HCT116 (cell line): ENCODE results near the gene EYA2. TPM values are rescaled to one million over a fixed set of nuclear protein-coding genes. Genes with fewer than 3 reads are reported as not detected.

Experiments used
- ATAC-seq: fragments of 200-7000 bp; cut with Tn5 transposase; 2 replicates; pipeline ENCODE4 v1.9.1; 2020; ENCODE audit warnings: mild to moderate bottlenecking, moderate library complexity
- BruUV-seq: library from RNA; stranded (reverse); fragments of 400-500 nt; replicated peaks from 2 replicates; lab custom pipeline; 2021; lab: Mats Ljungman, UMichigan
- CTCF ChIA-PET: fragments of 300-600 bp; sonication (Branson Sonifier 250); formaldehyde crosslinking; loops from one replicate; lab custom pipeline; 2021; ENCODE audit warnings: antibody characterized with exemption; lab: Charles Lee
- POLR2A ChIA-PET: fragments of 300-600, 350-600 bp; sonication (Branson Sonifier 250); formaldehyde crosslinking; loops from one replicate; lab custom pipeline; 2021; ENCODE audit warnings: antibody characterized with exemption; lab: Charles Lee
- RAD21 ChIA-PET, 2 experiments: fragments of 300-600 bp; sonication (Branson Sonifier 250); formaldehyde crosslinking; loops; one replicate each; lab custom pipeline; 2023; ENCODE audit warnings: low total read pairs in 2 of 2; ENCODE audit not compliant: uncharacterized antibody in 2 of 2, unreplicated experiment in 2 of 2, low non-redundant PET in 1 of 2; lab: Charles Lee
- DNase-seq: peaks from one replicate; pipeline ENCODE4 v3.0.0-alpha.2; 2010; ENCODE audit warnings: low read depth, low spot score
- H2AFZ ChIP-seq: fragments of 200-600 bp; shearing (Covaris generic), sonication (generic); 2 replicates; pipeline ENCODE4 v1.6.1; 2017; ENCODE audit warnings: low read depth, mixed run types, mixed read lengths, antibody characterized with exemption, low read length; ENCODE audit not compliant: poor library complexity, severe bottlenecking
- H3K27ac ChIP-seq: 2 replicates; pipeline ENCODE4 v1.5.1; 2012; ENCODE audit warnings: low read depth, low read length
- H3K27me3 ChIP-seq: fragments of 200-600 bp; sonication (generic); 2 replicates; pipeline ENCODE4 v1.6.1; 2016; ENCODE audit warnings: mixed run types, low read length, mixed read lengths; ENCODE audit not compliant: insufficient read depth
- H3K36me3 ChIP-seq, 2 experiments: fragments of 200-500 bp in 1 of 2; fragments of 200-600 bp in 1 of 2; sonication (Bioruptor generic) in 1 of 2; sonication (generic) in 1 of 2; 2 replicates each; pipeline versions ENCODE4 v1.5.1 to v1.6.1; 2014 to 2016; ENCODE audit warnings: low read length in 2 of 2, inconsistent platforms in 1 of 2, mixed read lengths in 1 of 2, mixed run types in 1 of 2; ENCODE audit not compliant: insufficient read depth in 2 of 2, control insufficient read depth in 1 of 2
- H3K4me1 ChIP-seq, 2 experiments: fragments of 200-600 bp in 1 of 2; sonication (generic) in 1 of 2; 2 replicates each; pipeline versions ENCODE4 v1.5.1 to v1.6.1; 2012 to 2017; ENCODE audit warnings: low read length in 2 of 2, inconsistent platforms in 1 of 2, mild to moderate bottlenecking in 1 of 2, mixed read lengths in 1 of 2, mixed run types in 1 of 2, moderate library complexity in 1 of 2; ENCODE audit not compliant: insufficient read depth in 2 of 2, control insufficient read depth in 1 of 2
- H3K4me2 ChIP-seq: fragments of 200-600 bp; sonication (generic); 2 replicates; pipeline ENCODE4 v1.6.1; 2017; ENCODE audit warnings: mixed run types, low read length, mixed read lengths
- H3K4me3 ChIP-seq, 2 experiments: fragments of 200-600 bp in 1 of 2; sonication (generic) in 1 of 2; replicated peaks in 1 of 2; 2 replicates each; pipeline ENCODE4 v1.5.1; 2011 to 2016; ENCODE audit warnings: low read length in 2 of 2, control low read depth in 1 of 2, low read depth in 1 of 2, mild to moderate bottlenecking in 1 of 2, mixed read lengths in 1 of 2, mixed run types in 1 of 2
- H3K79me2 ChIP-seq: fragments of 200-600 bp; sonication (generic); 2 replicates; pipeline ENCODE4 v1.6.1; 2017; ENCODE audit warnings: mild to moderate bottlenecking, mixed run types, low read length, moderate library complexity, mixed read lengths; ENCODE audit not compliant: insufficient read depth
- H3K9ac ChIP-seq: fragments of 200-600 bp; sonication (generic); 2 replicates; pipeline ENCODE4 v1.6.1; 2016; ENCODE audit warnings: low read length, mixed read lengths
- H3K9me2 ChIP-seq: fragments of 200-600 bp; sonication (generic), shearing (Covaris generic); 2 replicates; pipeline ENCODE4 v1.6.1; 2017; ENCODE audit warnings: mixed run types, mild to moderate bottlenecking, moderate library complexity; ENCODE audit not compliant: insufficient read depth
- H3K9me3 ChIP-seq, 2 experiments: fragments of 200-500 bp in 1 of 2; fragments of 200-600 bp in 1 of 2; sonication (Bioruptor generic) in 1 of 2; sonication (generic) in 1 of 2; 2 replicates each; pipeline ENCODE4 v1.6.1; 2014 to 2017; ENCODE audit warnings: low read length in 2 of 2, mixed read lengths in 2 of 2, inconsistent platforms in 1 of 2, low read depth in 1 of 2, mild to moderate bottlenecking in 1 of 2, mixed run types in 1 of 2, moderate library complexity in 1 of 2; ENCODE audit not compliant: control insufficient read depth in 1 of 2, insufficient read depth in 1 of 2
- H4K20me1 ChIP-seq: fragments of 200-600 bp; sonication (generic), shearing (Covaris generic); 2 replicates; pipeline ENCODE4 v1.6.1; 2017; ENCODE audit warnings: mixed run types, mild to moderate bottlenecking, moderate library complexity; ENCODE audit not compliant: insufficient read depth
- ATF3 ChIP-seq: IDR thresholded peaks from 2 replicates; pipeline ENCODE4 v1.6.1; 2012
- CBX3 ChIP-seq: IDR thresholded peaks from 2 replicates; pipeline ENCODE4 v1.6.1; 2012; ENCODE audit warnings: low read depth
- CEBPB ChIP-seq: IDR thresholded peaks from 2 replicates; pipeline ENCODE4 v1.6.1; 2012; ENCODE audit warnings: low read depth
- CTCF ChIP-seq, 3 experiments: fragments of 200-600 bp in 1 of 3; sonication (generic) in 1 of 3; IDR thresholded peaks in 2 of 3; conservative IDR thresholded peaks in 1 of 3; 2 replicates each; pipeline ENCODE4 v1.5.1; 2012 to 2017; ENCODE audit warnings: low read depth in 2 of 3, low read length in 2 of 3, antibody characterized with exemption in 1 of 3, borderline replicate concordance in 1 of 3, control low read depth in 1 of 3, mild to moderate bottlenecking in 1 of 3, mixed read lengths in 1 of 3, mixed run types in 1 of 3, moderate library complexity in 1 of 3; ENCODE audit not compliant: insufficient read depth in 1 of 3
- EZH2 ChIP-seq: fragments of 200-600 bp; sonication (generic); IDR thresholded peaks from 2 replicates; pipeline ENCODE4 v1.6.1; 2017; ENCODE audit warnings: antibody characterized with exemption, mixed run types
- FOSL1 ChIP-seq: IDR thresholded peaks from 2 replicates; pipeline ENCODE4 v1.6.1; 2012; ENCODE audit warnings: low read depth
- MAX ChIP-seq: IDR thresholded peaks from 2 replicates; pipeline ENCODE4 v1.6.1; 2012
- POLR2A ChIP-seq: IDR thresholded peaks from 2 replicates; pipeline ENCODE4 v1.7.0; 2011; ENCODE audit warnings: borderline replicate concordance; ENCODE audit not compliant: insufficient read depth, insufficient read length; ENCODE audit errors: extremely low read depth
- POLR2AphosphoS5 ChIP-seq: IDR thresholded peaks from 2 replicates; pipeline ENCODE4 v1.6.1; 2011; ENCODE audit warnings: mild to moderate bottlenecking, low read depth, low read length, moderate library complexity
- RAD21 ChIP-seq: IDR thresholded peaks from 2 replicates; pipeline ENCODE4 v1.6.1; 2012; ENCODE audit warnings: low read depth, mild to moderate bottlenecking
- SIN3A ChIP-seq: IDR thresholded peaks from 2 replicates; pipeline ENCODE4 v1.6.1; 2012; ENCODE audit warnings: low read depth
- SP1 ChIP-seq: IDR thresholded peaks from 2 replicates; pipeline ENCODE4 v1.6.1; 2012; ENCODE audit warnings: low read depth
- SRF ChIP-seq: IDR thresholded peaks from 2 replicates; pipeline ENCODE4 v1.6.1; 2012; ENCODE audit warnings: low read depth
- TCF7L2 ChIP-seq: IDR thresholded peaks from 2 replicates; pipeline ENCODE4 v1.7.0; 2011; ENCODE audit warnings: borderline replicate concordance, inconsistent platforms; ENCODE audit not compliant: insufficient read depth, insufficient read length; ENCODE audit errors: extremely low read depth
- intact Hi-C: fragments of 100-400 bp; cut with micrococcal nuclease; formaldehyde crosslinking; loops from 2 replicates; pipeline ENCODE4 v1.10.0; 2022
- total RNA-seq: library from RNA; stranded (reverse); gene quantifications from one replicate; pipeline ENCODE4 v1.2.1, GENCODE V29; 2021; ENCODE audit not compliant: unreplicated experiment
- TF ChIP-seq, protein P1 (sequence below): IDR thresholded peaks from 2 replicates; pipeline ENCODE4 v1.6.1; 2011; ENCODE audit warnings: mild to moderate bottlenecking, low read length, moderate library complexity; ENCODE audit not compliant: insufficient replicate concordance; ENCODE audit errors: extremely low read depth
- TF ChIP-seq, protein P2 (sequence below): IDR thresholded peaks from 2 replicates; pipeline ENCODE4 v1.6.1; 2012; ENCODE audit warnings: low read depth

EYA2 gene
- total RNA-seq, 1 experiment from 2014 or later: not detected

GRCh38 chr20:47079047-47079446, 184.4 kb downstream of the EYA2 start:
- BruUV-seq: no TSS peak
- POLR2A ChIA-PET: no interaction called here

More at GRCh38 chr20:47079047-47079446, 184.4 kb downstream of the EYA2 start:
- Histone ChIP-seq H3K27ac (no peak overlapping the region), H3K9me3 (no peaks in the 10 kb centered on the region), H3K9me2 (no peaks in the 10 kb centered on the region), H2AFZ (no peak overlapping the region), H3K4me2 (no peak overlapping the region), H4K20me1 (no peaks in the 10 kb centered on the region), H3K4me1 (no peaks in the 10 kb centered on the region), H3K9ac (no peak overlapping the region), H3K36me3 (no peaks in the 10 kb centered on the region), H3K27me3 (no peaks in the 10 kb centered on the region), H3K79me2 (no peaks in the 10 kb centered on the region), H3K4me3 (no peak overlapping the region)
- DNase-seq (no peak), ATAC-seq (no peak)
- intact Hi-C loops: no loop called here
- ChIA-PET CTCF (no interaction called here), RAD21 (no interaction called here)
- TF ChIP-seq CBX3 (no peak), MAX (no peak), POLR2A (no peak), FOSL1 (no peak), TCF7L2 (no peak), POLR2AphosphoS5 (no peak), SP1 (no peak), ATF3 (no peak), SIN3A (no peak), CEBPB (no peak), RAD21 (no peak), SRF (no peak), CTCF (IDR thresholded peaks at IDR 0.05 in 2 of 3, conservative IDR thresholded peaks at IDR 0.05 in 1 of 3; ENCODE audit: borderline replicate concordance in 1 of 3, insufficient read depth in 1 of 3, low read depth in 2 of 3, low read length in 2 of 3) (no peak), EZH2 (no peak)
- TF ChIP-seq, protein P1, sequence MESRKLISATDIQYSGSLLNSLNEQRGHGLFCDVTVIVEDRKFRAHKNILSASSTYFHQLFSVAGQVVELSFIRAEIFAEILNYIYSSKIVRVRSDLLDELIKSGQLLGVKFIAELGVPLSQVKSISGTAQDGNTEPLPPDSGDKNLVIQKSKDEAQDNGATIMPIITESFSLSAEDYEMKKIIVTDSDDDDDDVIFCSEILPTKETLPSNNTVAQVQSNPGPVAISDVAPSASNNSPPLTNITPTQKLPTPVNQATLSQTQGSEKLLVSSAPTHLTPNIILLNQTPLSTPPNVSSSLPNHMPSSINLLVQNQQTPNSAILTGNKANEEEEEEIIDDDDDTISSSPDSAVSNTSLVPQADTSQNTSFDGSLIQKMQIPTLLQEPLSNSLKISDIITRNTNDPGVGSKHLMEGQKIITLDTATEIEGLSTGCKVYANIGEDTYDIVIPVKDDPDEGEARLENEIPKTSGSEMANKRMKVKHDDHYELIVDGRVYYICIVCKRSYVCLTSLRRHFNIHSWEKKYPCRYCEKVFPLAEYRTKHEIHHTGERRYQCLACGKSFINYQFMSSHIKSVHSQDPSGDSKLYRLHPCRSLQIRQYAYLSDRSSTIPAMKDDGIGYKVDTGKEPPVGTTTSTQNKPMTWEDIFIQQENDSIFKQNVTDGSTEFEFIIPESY: no peak
- TF ChIP-seq, protein P2, sequence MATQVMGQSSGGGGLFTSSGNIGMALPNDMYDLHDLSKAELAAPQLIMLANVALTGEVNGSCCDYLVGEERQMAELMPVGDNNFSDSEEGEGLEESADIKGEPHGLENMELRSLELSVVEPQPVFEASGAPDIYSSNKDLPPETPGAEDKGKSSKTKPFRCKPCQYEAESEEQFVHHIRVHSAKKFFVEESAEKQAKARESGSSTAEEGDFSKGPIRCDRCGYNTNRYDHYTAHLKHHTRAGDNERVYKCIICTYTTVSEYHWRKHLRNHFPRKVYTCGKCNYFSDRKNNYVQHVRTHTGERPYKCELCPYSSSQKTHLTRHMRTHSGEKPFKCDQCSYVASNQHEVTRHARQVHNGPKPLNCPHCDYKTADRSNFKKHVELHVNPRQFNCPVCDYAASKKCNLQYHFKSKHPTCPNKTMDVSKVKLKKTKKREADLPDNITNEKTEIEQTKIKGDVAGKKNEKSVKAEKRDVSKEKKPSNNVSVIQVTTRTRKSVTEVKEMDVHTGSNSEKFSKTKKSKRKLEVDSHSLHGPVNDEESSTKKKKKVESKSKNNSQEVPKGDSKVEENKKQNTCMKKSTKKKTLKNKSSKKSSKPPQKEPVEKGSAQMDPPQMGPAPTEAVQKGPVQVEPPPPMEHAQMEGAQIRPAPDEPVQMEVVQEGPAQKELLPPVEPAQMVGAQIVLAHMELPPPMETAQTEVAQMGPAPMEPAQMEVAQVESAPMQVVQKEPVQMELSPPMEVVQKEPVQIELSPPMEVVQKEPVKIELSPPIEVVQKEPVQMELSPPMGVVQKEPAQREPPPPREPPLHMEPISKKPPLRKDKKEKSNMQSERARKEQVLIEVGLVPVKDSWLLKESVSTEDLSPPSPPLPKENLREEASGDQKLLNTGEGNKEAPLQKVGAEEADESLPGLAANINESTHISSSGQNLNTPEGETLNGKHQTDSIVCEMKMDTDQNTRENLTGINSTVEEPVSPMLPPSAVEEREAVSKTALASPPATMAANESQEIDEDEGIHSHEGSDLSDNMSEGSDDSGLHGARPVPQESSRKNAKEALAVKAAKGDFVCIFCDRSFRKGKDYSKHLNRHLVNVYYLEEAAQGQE: no peak
